Smooth muscle cell (in vitro differentiated cells): ENCODE measurements around the gene ZNF23. TPM values are rescaled to one million over a fixed set of nuclear protein-coding genes. Genes with fewer than 3 reads are reported as not detected.

Experiments used
- DNase-seq: peaks from one replicate; lab custom pipeline; 2025; ENCODE audit not compliant: unreplicated experiment; lab: John Stamatoyannopoulos, UW
- H2AFZ ChIP-seq: fragments of 200-600 bp; sonication (generic); 2 replicates; pipeline ENCODE4 v1.6.0; 2016; ENCODE audit warnings: antibody characterized with exemption, low read depth, mild to moderate bottlenecking
- H3F3A ChIP-seq: fragments of 200-600 bp; sonication (generic); 2 replicates; pipeline ENCODE4 v1.6.0; 2017; ENCODE audit warnings: antibody characterized with exemption, low read depth
- H3K27ac ChIP-seq: fragments of 200-600 bp; sonication (generic); 2 replicates; pipeline ENCODE4 v1.5.1; 2016; ENCODE audit warnings: low read depth, mild to moderate bottlenecking
- H3K27me3 ChIP-seq: fragments of 200-600 bp; sonication (generic); 2 replicates; pipeline ENCODE4 v1.6.1; 2016; ENCODE audit warnings: low read depth, mild to moderate bottlenecking
- H3K36me3 ChIP-seq: fragments of 200-600 bp; sonication (generic); 2 replicates; pipeline ENCODE4 v1.5.1; 2016; ENCODE audit warnings: low read depth
- H3K4me1 ChIP-seq: fragments of 200-600 bp; sonication (generic); 2 replicates; pipeline ENCODE4 v1.5.1; 2016; ENCODE audit warnings: low read depth
- H3K4me2 ChIP-seq: fragments of 200-600 bp; sonication (generic); 2 replicates; pipeline ENCODE4 v1.6.0; 2016; ENCODE audit warnings: mild to moderate bottlenecking
- H3K4me3 ChIP-seq: fragments of 200-600 bp; sonication (generic); 2 replicates; pipeline ENCODE4 v1.5.1; 2016; ENCODE audit warnings: mild to moderate bottlenecking
- H3K79me2 ChIP-seq: fragments of 200-600 bp; sonication (generic); 2 replicates; pipeline ENCODE4 v1.6.0; 2016; ENCODE audit warnings: low read depth, mild to moderate bottlenecking
- H3K9ac ChIP-seq: fragments of 200-600 bp; sonication (generic); 2 replicates; pipeline ENCODE4 v1.6.0; 2016; ENCODE audit warnings: low read depth
- H3K9me3 ChIP-seq: fragments of 200-600 bp; sonication (generic); replicated peaks from 2 replicates; pipeline ENCODE4 v1.5.1; 2016; ENCODE audit warnings: low read depth
- H4K20me1 ChIP-seq: fragments of 200-600 bp; sonication (generic); 2 replicates; pipeline ENCODE4 v1.6.0; 2016; ENCODE audit warnings: low read depth
- CTCF ChIP-seq: fragments of 200-600 bp; sonication (generic); IDR thresholded peaks from 2 replicates; pipeline ENCODE4 v1.5.1; 2017; ENCODE audit warnings: borderline replicate concordance, mild to moderate bottlenecking, antibody characterized with exemption; ENCODE audit not compliant: insufficient read depth, poor library complexity, severe bottlenecking
- WGBS: methylation state at CpG from one replicate; pipeline ENCODE4 v1.1.7; 2016; ENCODE audit warnings: low lambda C conversion rate; 5-methylcytosine and 5-hydroxymethylcytosine counted together
- polyA plus RNA-seq: library from polyadenylated mRNA; unstranded; fragments of >200 nt; fragmentation: Nextera tagmentation; extraction: Ambion mirVana; gene quantifications from 2 replicates; pipeline ENCODE4 v1.2.1, GENCODE V29; 2016
- total RNA-seq: library from RNA; depleted of rRNA; stranded (reverse); fragments of >200 nt; gene quantifications from 2 replicates; pipeline ENCODE4 v1.2.3, GENCODE V29; 2014

The ZNF23 gene
- total and polyA plus RNA-seq, 2 experiments from 2014 or later = 6.8 to 13.1 TPM

- no peaks in the 10 kb centered on the region for H3K36me3 ChIP-seq
- no peak for TF ChIP-seq CTCF
- no peaks in the 10 kb centered on the region for H3F3A ChIP-seq
- H3K27ac ChIP-seq = no peak within 1 kb of the TSS
- H4K20me1 ChIP-seq = no peaks in the 10 kb centered on the region
- peaks cover 12% of the 10 kb centered on the region for H3K27me3 ChIP-seq
- no peaks in the 10 kb centered on the region for H3K9me3 ChIP-seq
- no peaks in the 10 kb centered on the region for H3K4me1 ChIP-seq
- H2AFZ ChIP-seq = no peak within 1 kb of the TSS
- H3K79me2 ChIP-seq = no peaks in the 10 kb centered on the region
- H3K9ac ChIP-seq = no peak within 1 kb of the TSS
- H3K4me3 ChIP-seq = no peak within 1 kb of the TSS
- DNase-seq = no peak
- WGBS = 90% methylated on average over 22 of the region's 22 CpGs
- no peak within 1 kb of the TSS for H3K4me2 ChIP-seq
These were observed 27.1 kb upstream of the ZNF23 start, which contains the start of gene ZNF19 for GRCh38 chr16:71489122-71489521. Gene ZNF19 (minus strand): TSS chr16:71489324. CDS start chr16:71482114, 7,210 bp downstream.

GRCh38 chr16:71484006-71484893 lies 22.2 kb upstream of the ZNF23 start:
- Histone ChIP-seq H2AFZ (peak overlapping the region; percentile 100), H3K4me2 (peak overlapping the region; percentile 83), H3K4me3 (peak overlapping the region; percentile 91), H4K20me1 (no peaks in the 10 kb centered on the region), H3K27me3 (no peaks in the 10 kb centered on the region), H3K27ac (peak overlapping the region; percentile 92), H3K4me1 (peaks cover 4% of the 10 kb centered on the region), H3K79me2 (no peaks in the 10 kb centered on the region), H3F3A (peaks cover 4% of the 10 kb centered on the region), H3K36me3 (no peaks in the 10 kb centered on the region), H3K9ac (peak overlapping the region; percentile 91), H3K9me3 (no peaks in the 10 kb centered on the region)
- WGBS = 2% methylated on average over 44 of the region's 44 CpGs
- peak; percentile 22 for DNase-seq
- no peak for TF ChIP-seq CTCF

DNA sequence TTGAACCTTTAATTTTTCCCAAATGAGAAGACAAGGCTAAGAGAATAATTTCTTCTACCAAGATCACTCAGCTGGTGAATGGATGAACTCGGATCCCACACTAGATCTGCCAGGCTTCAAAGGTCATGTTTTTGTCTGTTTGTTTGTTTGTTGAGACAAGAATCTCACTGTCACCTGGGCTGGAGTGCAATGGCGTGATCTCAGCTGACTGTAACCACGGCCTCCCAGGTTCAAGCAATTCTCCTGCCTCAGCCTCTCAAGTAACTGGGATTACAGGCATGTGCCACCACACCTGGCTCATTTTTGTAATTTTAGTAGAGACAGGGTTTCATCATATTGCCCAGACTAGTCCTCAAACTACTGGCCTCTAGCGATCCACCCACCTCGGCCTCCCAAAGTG lies 20.5 kb upstream of the ZNF23 start:
- Histone ChIP-seq H3K9me3 (no peaks in the 10 kb centered on the region), H3K4me3 (no peak overlapping the region), H3K27me3 (no peaks in the 10 kb centered on the region), H3K79me2 (no peaks in the 10 kb centered on the region), H3K4me2 (no peak overlapping the region), H2AFZ (no peak overlapping the region), H3K9ac (no peak overlapping the region), H3F3A (peaks cover 4% of the 10 kb centered on the region), H4K20me1 (no peaks in the 10 kb centered on the region), H3K27ac (no peak overlapping the region), H3K36me3 (no peaks in the 10 kb centered on the region), H3K4me1 (peaks cover 4% of the 10 kb centered on the region)
- 90% methylated on average over 5 of the region's 5 CpGs for WGBS
- DNase-seq = no peak
- TF ChIP-seq CTCF = no peak
